DMS79 treated with DMSO at 0.1 percent for 48 hours (cell line): ENCODE data around the gene UNKL.

Source experiments
- DNase-seq: peaks from one replicate; lab custom pipeline; 2025; lab: John Stamatoyannopoulos, UW

UNKL gene

GRCh38 chr16:1401061-1401757, 13.3 kb downstream of the UNKL start:
- no peak for DNase-seq

DNA sequence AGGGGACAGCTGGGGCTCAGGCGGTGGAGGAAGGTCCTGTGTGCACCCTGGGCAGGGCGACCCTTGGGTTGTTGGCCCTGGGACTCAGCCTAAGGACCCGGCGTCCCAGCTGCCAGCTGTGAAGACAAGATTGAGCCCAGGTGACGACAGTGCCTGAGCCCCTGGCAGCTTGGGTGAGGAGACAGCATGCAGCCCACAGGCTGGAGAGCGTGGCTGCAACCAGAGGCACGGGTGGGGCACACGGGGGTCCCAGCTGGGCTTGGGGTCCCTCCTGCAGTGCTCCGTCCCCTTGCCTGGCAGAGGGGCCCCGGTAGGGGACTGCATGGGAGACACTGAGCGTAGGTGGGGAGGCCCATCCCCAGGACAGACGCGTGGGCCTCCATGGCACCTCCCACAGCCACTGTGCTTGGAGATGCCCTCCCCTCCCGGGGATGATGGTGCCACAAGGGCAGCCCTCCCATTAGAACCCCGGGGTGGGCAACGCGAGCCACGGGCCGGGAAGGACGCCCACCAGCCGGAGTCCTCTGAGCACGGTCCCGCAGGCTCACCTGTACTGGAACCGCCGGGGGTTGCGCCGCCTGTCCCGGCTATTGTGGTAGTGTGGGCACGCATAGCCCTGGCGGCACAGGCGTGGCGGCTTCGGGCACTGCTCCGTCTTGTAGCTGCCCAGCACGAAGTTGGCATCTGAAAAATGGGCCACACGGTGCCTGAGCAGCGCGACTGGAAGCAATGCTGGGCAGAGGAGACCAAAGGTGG, 15.5 kb downstream of the UNKL start:
- DNase-seq, result no peak

GRCh38 chr16:1398351-1398750, 16.2 kb downstream of the UNKL start:
- no peak for DNase-seq

DNA sequence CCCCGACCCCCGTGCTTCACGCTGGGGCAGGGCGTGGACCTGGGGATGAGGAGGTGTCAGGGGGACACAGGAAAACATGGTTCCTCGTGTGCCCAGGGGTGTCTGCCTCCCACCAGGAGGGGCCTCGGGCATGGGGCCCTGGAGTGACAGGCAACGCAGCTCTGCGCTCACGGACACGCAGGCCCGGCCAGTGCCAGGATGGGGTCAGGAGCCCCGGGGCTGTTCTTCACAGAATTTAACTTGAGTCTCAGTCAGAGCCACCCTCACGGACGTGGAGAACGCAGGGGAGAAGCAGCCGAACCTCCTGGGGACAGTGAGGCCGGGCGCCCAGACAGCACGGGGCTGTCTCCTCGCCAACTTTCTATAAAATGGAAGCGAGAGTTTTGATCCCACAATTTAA, 16.7 kb downstream of the UNKL start:
- DNase-seq, result no peak

- no peak for DNase-seq
Measured at GRCh38 chr16:1395444-1396031, 19.0 kb downstream of the UNKL start.

GRCh38 chr16:1394367-1394951, 20.0 kb downstream of the UNKL start:
- DNase-seq, result no peak

GRCh38 chr16:1393613-1394176, 20.8 kb downstream of the UNKL start:
- DNase-seq, result no peak

GRCh38 chr16:1392826-1393225, 21.7 kb downstream of the UNKL start:
- DNase-seq, result no peak

DNA sequence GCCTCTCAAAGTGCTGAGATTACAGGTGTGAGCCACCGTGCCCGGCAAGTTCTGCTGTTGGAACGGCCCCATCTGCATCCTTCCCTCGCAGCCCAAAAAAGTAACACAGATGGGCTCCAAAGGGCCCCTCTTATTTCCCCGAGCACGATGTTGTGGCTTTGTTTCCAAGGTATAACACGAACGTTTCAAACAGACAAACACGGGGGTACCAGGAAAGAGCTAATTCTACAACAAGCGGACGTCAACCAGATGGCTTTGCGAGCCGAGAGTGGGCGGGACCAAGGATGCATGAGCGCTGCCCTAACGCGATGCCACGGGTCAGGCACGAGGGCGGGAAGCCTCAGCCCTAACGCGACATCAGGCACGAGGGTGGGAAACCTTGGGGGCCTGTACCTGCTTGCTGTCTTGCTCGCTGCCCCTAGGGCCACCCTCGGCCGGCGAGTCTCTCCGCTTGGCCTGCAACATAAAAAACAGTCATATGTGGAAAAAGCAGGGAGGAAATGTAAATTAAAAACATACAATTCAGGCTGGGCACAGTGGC, 24.2 kb downstream of the UNKL start:
- no peak for DNase-seq

- DNase-seq, result no peak
Measured at GRCh38 chr16:1389762-1390161, 24.7 kb downstream of the UNKL start.

- DNase-seq, result no peak
Measured at GRCh38 chr16:1387331-1387730, 27.2 kb downstream of the UNKL start.

DNA sequence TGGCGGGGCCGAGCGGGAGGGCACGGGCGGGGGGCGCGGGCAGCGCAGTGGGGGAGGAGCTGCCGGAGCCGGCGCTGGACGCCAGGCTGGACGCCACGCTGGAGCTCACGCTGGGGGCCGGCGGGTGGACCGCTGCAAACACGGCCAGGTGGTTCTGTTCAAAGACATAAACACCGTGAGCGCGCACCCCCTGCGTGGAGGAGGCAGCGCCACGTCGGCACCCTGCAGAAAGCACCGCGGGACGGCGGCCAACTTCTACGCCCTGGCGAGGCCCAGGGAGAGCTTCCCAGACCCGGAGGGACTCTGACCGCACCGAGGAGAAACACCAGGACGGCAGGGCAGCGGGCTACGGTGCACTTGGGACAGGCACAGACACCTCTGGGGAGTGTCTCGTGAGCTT, 29.3 kb downstream of the UNKL start:
- DNase-seq, result no peak

DNA sequence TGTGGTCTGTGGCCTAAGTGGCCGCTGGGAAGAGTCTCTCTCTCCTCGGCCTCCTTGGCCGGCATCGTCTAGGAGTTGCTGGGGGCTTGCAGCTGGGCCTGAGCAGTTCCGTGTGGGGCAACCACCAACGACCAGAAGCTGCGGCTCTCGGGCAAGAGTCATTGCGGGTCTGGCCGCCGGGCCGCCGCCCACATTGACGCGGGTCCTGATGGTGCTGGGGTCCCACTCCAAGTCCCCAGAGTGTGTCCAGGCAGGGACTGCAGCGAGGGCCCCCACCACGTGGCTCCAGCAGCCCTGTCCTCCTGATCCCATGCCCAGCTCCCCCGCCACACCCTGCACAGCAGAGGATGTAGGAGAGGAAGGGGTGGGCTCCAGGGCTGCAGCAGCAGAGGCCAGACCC, 30.9 kb downstream of the UNKL start:
- DNase-seq, result no peak

GRCh38 chr16:1381612-1382406, 32.7 kb downstream of the UNKL start:
- no peak for DNase-seq

DNA sequence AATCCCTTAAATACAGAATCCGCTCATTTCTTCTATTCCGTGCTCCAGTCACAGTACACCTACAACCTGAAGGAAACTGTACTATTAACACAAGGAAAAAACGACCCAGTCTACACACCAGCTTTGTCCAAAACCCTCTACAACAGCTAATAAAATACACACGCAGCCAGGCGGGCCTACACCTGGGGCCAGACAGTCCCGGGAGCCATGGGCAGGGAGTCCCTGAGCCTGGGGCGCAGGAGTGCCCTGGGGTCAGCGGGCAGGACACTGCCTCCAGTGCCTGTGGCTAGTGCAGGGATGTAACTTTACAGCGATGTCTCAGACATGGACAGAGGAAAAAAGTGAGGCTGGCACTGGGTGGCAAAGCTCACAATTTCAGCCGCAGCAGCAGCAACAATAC, 34.3 kb downstream of the UNKL start:
- DNase-seq, result no peak

DNA sequence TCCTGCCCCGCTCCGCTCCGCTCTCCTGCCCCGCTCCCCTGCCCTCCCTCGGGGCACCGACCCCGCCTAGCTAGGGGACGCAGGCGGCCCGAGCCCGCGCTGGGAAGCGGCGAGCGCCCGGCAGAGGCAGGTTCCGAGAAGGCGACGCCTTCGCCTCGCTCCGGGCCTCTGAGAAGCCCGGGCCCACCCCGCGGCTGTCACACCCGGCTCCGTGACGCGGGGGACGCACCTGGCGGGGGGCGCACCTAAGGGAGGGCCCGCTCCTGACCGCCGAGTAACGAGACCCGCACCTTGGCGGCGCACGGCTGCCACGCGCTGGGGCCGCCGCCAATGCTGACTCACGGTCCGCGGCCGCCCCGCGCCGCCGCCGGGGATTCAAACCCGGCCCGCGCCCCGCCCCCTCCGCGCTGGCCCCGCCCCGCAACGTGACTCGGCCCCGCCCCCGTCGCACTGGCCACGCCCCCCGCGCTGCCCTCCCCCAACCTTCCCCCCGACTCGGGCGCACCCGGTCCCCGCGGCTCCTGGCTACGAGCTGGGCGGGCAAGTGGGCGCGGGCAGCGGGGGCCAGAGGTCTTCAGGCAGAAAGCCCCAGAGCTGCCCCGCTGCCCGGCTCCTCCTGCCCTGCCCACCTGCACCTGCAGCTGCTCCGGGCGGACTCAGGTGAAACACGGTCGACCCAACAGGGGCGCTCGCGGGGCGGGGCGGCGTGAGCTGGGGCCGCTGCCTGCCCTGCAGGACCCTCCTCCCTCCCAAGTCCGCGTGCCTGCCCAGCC, 35.0 kb downstream of the UNKL start:
- DNase-seq, result peak; percentile 23

DNA sequence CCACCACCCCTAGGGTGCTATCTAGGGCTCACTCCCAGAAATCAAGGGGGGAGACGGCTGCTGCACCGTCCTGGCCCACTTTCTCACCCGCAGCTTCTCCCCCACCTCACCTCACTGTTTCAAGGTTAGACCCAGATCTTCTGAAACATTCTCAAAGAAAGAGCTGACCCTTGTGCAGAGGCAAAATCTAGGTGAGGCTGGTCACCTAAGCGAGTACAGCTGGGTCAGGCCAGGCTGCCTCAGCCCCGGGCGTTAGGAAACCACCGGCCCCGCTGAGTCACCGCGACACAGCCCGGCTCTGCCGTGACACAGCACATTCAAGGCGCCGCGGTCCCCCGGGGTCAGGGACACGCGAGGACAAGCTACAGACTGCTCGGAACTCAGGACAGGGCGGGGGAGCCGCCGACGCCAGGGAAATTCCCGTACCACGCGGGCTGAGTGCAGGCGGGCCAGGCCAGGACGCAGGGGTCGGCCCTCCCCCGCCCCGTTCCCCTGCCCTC, 35.6 kb downstream of the UNKL start:
- no peak for DNase-seq

DNA sequence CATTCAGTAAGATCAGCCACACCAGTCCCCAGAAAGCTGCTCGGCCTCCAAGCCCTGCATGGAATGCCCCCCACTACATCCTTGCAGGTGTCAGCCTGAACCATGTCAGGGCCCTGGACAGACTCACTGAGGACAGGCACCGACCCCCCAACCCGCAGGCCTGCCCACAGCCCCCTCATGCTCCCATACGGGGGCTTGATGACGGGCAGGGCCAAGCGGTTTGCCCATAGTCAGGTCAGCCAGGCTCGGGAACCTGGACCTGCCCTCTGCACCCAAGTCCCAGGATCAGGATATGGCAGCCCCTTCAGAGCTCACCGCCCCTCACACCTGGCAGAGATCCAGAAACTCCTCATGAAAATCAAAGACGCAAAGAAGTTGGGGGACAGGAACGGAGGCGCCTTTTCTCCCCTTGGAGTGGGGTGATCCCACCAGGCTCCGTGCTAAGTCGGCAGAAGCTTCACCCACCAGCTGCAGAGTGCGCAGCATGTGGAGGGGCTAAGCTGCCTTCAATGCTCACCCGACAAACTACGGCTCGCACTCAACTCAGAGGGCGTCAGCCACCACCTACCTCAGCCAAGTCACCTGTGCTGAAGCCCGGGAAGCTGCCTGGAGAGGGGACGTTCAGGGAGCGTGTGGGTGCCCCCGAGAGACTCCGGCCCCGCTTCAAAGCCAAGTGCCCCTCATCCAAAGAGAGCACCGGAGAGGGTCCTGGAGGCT, 36.3 kb downstream of the UNKL start:
- DNase-seq, result peak; percentile 11

- no peak for DNase-seq
Measured at GRCh38 chr16:1377406-1378010, 37.0 kb downstream of the UNKL start.
